GM21526 (cell line): ENCODE measurements around the gene CHST9.

Experiments
- ATAC-seq: cut with Tn5 transposase; IDR thresholded peaks from one replicate; pipeline ENCODE4 v1.9.1; 2021; ENCODE audit warnings: moderate library complexity; ENCODE audit not compliant: unreplicated experiment, low FRiP score

Gene CHST9

DNA sequence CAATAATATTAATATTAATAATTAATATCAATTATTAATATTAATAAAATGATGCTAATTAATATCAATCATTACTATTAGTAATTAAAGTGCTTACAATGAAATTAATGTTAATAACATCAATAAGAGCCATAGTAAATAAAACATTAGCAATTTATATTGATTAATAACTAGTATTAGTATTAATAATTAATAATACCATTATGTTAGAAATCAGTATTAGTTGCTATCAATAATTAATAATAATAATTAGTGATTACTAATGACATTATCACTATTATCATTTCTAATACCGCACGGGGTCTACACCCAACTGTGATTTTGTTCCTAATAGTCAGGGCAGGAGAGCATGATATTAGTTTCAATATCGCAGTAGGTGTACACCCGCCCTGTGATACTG, 296.8 kb downstream of the CHST9 start:
- ATAC-seq = no peak

DNA sequence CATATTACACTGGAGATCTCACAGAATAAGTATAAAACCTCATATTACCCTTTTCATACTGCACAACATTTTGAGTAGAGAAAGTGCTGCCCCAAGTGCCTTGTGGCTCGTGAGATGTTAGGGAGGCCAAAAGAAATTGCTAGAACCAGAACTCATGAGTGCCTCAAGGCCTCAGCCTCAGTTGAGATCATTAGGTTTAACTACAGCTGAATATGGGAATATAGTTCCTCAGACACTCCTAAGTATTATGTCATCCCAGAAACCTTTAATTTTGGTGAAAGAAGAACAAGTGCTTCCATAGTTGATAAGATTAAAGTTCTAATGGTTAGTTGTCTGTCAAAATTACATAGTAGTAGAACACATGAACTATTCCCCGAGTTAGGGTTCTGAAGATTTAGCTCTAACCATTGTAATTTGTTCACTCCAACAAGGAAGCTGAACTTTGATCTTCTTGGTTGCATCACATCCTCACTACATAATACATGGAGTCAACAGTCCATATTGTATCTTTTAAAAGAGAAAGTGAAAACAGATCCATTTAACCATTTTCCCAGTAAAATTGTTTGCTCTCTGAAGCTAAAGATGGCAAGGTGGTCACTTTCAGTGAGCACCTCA, 310.0 kb downstream of the CHST9 start:
- ATAC-seq = no peak

DNA sequence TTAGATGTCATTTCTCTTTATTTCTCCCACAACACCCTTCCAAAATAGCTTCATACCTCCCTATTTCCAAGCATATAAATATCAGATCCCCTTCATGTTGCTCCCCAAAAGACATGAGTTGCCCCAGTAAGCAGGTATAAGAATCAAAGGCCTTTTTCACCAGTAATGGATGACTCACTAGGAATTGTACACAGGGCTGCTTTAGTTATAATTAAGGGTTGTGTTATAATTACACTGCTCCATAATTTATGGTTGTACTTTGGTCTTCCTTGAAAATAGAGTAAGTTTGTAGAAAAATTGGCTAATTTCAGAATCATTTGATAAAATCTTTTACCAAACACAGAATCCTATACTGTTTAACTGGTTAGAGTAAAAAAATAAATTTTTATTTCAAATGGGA, 310.8 kb downstream of the CHST9 start:
- ATAC-seq = no peak

DNA sequence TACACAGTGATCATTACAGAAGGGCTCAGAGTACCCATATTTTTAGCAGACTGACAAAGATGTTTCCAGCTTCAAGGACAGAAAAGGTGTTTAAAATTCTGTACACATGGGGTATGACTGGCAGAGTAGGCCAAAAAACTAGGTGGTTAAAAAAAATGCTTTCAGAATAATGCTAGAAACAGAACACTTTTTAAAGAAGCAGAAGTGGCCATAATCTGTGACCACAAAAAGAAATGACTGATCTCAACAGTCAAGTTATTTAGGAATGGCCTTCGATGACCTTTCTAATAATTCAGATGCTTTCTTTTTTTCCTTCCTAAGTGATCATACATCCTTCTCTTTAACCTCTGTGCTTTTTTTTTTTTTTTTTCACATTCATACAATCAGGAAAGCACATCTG, 315.5 kb downstream of the CHST9 start:
- no peak for ATAC-seq

GRCh38 chr18:26868968-26869586, 316.0 kb downstream of the CHST9 start:
- no peak for ATAC-seq

GRCh38 chr18:26867471-26867870, 317.6 kb downstream of the CHST9 start:
- ATAC-seq = no peak

GRCh38 chr18:26865557-26865956, 319.6 kb downstream of the CHST9 start, which contains the start of gene AQP4:
Gene AQP4 (minus strand): TSS chr18:26865707. CDS start chr18:26865689, 18 bp downstream.
- ATAC-seq = no peak

DNA sequence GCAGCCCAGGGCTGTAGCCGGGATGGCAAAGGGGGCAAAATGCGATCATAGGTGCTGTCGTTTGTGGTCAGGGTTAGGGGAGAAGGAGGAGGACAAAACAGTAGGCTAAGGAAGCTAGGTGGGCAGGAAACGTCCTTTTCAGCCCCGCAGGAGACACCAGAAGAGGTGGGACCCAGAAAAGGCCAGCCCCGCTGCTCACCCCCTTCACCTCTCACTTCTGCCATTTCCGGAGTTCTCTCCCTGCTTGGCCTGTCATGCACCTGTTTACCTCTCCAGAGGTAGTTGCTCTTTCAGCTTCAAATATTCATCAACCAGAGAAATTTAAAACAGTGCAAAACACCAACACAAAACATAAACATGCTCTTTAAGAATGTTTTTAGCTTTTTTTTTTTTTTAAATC, 320.4 kb downstream of the CHST9 start:
- ATAC-seq = no peak

DNA sequence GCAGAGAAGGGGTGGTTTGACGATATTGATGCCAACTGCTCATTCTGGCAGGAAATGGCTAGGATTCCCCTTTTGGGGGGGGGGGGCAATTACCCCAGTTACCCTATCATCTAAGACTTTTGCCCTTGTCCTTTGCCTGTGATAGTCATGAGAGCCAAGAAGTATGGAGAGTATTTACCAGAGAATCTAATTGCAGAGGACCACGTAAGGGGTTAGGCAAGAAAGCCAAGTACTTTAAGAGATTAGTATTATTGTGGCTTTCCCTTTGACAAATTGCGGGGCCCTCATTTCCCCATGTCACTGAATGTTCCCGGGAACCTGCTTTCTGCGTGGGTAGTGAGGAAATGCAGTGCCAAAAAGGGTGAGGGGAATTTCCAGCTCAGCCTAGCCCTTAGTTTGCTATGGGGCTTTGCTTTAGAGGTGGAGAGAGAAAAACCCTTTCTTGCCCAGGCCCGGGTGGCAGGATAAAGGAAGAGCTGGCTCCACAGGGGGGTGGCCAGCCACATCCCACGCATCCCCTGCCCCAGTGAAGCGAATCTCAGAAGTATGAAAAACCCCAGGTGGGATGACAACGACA, 321.1 kb downstream of the CHST9 start:
- ATAC-seq = no peak

- no peak for ATAC-seq
Measured at GRCh38 chr18:26863122-26863879, 321.8 kb downstream of the CHST9 start.

GRCh38 chr18:26862084-26862483, 323.0 kb downstream of the CHST9 start:
- ATAC-seq = no peak
